ENCODE measurements around the gene NINJ2.

Gene NINJ2

DNA sequence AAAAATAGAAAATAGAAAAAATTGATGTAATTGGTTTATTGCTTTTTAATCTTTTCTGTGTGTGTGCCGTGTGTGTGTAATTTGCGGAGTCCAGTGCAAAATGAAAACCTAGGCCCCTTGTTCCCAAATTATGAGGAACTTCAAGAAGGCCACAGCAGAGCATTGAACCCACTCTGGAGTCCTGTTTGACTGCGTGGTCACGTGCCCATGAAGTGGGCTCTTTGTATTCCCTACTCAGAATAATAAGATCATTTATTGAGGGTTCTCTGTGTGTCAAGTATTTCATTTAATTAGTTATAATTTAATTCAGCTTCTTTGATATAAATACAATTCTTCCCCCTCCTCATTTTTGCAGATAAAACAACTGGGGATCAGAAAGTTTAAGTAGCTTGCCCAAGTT, 12.3 kb upstream of the NINJ2 start:
- H3K4me3 ChIP-seq = no peak overlapping the region
- H3K27ac ChIP-seq = peak overlapping the region in 6 of 21 experiments; percentile 41 to 93 (median 66)

GRCh38 chr12:674272-674781, 11.1 kb upstream of the NINJ2 start:
- Histone ChIP-seq H3K27ac (peak overlapping the region in 14 of 21 experiments; percentile 3 to 93 (median 60)), H3K4me3 (no peak overlapping the region)

- no peak overlapping the region for H3K4me3 ChIP-seq
- H3K27ac ChIP-seq = peak overlapping the region in 15 of 21 experiments; percentile 3 to 93 (median 50)
Measured at GRCh38 chr12:673849-674248, 10.6 kb upstream of the NINJ2 start.

DNA sequence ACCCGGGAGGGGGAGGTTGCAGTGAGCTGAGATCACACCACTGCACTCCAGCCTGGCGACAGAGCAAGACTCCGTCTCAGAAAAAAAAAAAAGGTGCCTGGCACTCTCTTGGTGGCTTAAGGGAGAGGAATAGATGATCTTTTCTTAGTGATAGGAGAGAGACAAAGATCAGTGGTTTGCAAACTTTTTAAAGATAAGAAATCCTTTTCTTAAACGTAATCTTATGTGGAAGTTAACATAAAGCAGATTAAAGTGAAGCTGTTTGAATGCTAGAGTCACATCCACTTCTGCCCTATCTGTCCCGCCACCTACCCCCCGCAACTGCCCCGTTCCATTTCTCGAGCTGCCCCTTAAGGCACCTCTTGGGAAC, 6.3 kb upstream of the NINJ2 start:
- peak overlapping the region in 1 of 21 experiments; percentile 62 for H3K27ac ChIP-seq

GRCh38 chr12:668090-668481, 4.8 kb upstream of the NINJ2 start:
- Histone ChIP-seq H3K4me3 (no peak overlapping the region), H3K27ac (peak overlapping the region in 6 of 21 experiments; percentile 1 to 65 (median 47))

More for the DNA sequence above, 6.3 kb upstream of the NINJ2 start:
- H3K4me3 ChIP-seq = no peak overlapping the region

- Histone ChIP-seq H3K4me3 (no peak overlapping the region), H3K27ac (peak overlapping the region in 11 of 21 experiments; percentile 20 to 78 (median 54))
Measured at GRCh38 chr12:666766-667308, 3.6 kb upstream of the NINJ2 start.

GRCh38 chr12:666066-666465, 2.8 kb upstream of the NINJ2 start:
- peak overlapping the region in 9 of 21 experiments; percentile 41 to 78 (median 65) for H3K27ac ChIP-seq

DNA sequence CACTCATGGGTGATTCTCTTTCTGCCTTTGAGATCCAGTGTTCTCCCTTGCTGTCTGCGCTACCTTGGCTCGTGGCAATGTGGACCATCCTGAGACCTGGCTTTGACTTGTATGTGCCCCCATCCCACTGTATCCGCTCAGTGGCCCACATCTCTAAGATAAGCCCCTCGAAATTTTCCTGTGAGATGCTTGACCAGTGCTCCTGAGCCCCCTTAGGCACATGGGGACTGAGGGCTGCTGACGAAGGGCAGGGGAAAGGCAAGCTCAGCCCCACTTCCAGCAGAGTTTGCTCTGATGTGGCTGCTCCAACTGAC, 1.5 kb upstream of the NINJ2 start:
- Histone ChIP-seq H3K27ac (peak overlapping the region in 2 of 21 experiments; percentile 33 to 84), H3K4me3 (no peak overlapping the region)

More at GRCh38 chr12:666066-666465, 2.8 kb upstream of the NINJ2 start:
- no peak overlapping the region for H3K4me3 ChIP-seq

GRCh38 chr12:664075-664778, 982 bp upstream of the NINJ2 start:
- Histone ChIP-seq H3K27ac (peak overlapping the region in 10 of 21 experiments; percentile 33 to 84 (median 78)), H3K4me3 (no peak overlapping the region)

DNA sequence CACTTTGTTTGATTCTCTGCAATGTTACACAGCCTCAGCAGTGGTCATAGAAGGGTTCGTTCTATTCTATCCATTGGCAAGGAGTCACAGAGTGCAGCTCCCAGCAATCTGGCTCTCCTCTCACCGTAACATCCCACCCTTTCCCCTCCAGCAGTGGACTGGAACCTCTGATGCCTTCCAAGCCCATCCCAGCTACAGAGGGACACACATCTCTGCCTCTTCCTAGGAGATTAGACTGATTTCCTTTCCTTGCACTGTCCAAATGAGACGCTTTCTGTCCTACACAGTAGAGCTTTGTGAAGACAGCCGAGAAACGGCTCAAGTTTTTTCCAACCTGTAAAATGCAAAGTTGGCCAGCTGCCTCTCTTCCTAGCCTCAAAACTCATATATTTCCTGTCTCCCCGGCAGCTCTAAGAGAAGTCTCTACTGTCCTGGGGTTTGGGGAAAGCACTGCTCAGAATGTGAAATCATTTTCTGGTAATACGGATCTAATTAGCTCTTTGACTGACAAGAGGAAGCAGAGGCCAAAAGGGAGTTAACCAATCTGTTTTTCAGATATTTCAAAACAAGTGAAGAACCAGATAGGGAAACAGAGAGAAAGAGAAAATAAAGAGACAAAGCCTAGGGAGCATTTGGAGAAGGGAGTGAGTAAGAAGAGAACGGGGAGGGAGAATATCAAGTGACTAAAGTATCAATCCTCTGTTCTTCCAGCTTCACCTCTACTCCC, 516 bp downstream of the NINJ2 start:
- Histone ChIP-seq H3K27ac (peak overlapping the region in 19 of 21 experiments; percentile 1 to 84 (median 70)), H3K4me3 (peak overlapping the region in 5 of 7 experiments; percentile 2 to 28 (median 13))

GRCh38 chr12:661720-662486, 1.3 kb downstream of the NINJ2 start:
- Histone ChIP-seq H3K4me3 (peak overlapping the region in 1 of 7 experiments; percentile 27), H3K27ac (peak overlapping the region in 17 of 21 experiments; percentile 1 to 84 (median 72))

DNA sequence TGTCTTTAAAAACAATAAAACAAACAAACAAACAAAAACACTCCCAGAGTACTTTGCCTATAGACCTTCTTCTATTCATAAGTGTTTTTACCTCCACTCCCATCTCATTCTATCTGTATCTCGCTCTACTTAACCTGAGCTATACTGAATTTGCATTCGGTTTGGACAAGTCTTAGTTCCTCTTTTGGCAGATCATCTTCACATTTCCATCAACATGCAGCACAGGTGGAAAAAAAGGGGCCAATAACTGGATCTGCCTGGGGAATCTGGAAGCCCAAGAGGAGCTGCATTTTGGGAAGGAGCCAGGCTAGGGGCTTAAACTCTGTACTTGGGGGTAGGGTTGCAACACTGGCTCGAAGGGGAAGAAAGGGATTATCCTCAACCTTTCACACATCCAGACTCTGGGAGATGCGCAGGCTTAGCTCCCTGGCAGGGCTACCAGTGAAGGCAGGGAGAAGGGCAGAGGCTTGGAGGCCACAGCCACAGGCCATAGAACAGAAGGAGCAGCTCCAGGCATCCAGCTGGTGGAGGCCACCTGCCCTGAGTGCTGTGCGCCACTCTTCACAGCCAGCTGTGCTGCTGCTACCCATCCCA, 4.1 kb downstream of the NINJ2 start:
- H3K27ac ChIP-seq = no peak overlapping the region
- H3K4me3 ChIP-seq = no peak overlapping the region

DNA sequence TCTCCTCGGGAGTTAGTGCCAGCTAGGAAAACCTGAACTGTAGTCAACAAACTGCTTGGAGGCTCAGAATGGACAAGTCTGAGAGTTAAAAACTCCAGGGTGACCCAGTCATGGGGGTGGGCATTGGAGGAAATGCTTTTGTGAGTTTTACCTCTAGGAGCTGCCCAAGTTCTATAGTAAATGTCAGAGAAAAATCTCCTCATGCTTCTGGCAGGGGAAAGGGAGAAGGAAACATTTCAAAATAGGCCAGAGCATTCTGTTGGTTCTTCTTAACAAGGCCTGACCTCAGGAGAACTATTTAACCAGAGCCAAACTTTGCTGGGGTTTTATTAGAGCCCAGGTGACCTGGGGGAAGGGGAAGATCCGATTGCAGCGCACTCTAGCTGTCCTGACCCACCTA, 12.3 kb downstream of the NINJ2 start:
- Histone ChIP-seq H3K4me3 (no peak overlapping the region), H3K27ac (peak overlapping the region in 1 of 21 experiments; percentile 33)

DNA sequence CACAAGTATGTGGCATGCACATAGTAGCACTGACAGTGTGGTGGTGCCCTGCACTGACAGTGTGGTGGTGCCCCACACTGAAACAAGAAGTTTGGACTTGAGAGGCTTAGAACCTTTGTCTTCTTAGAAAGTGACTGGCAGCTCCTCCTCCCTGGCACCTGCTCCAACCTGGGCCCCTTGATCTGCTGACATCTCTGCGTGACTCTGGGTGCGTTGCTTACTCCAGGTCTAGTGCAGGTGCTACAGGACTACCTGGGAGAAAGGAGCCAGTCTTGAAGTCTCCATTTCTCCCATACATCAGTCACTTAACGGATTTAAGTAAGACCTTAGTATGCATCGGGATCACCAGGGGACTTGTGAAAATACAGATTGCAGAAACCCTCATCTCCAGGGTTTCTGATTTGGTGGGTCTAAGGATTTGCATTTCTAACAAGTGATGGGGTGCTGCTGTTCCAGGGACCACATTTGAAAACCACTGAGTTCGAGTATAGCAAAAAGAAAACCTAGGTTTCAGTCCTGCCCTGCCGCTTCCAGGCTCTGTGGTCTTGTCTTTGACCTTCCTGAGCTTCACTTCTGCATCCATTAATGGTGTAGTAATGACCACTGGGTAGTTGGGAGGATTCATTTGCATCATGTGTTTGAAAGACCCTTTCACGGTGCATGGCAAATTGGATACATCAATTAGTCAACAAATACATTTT, 15.7 kb downstream of the NINJ2 start:
- no peak overlapping the region for H3K4me3 ChIP-seq
- peak overlapping the region in 13 of 21 experiments; percentile 65 to 100 (median 97) for H3K27ac ChIP-seq

GRCh38 chr12:646442-647384, 16.5 kb downstream of the NINJ2 start:
- Histone ChIP-seq H3K27ac (peak overlapping the region in 20 of 21 experiments; percentile 11 to 100 (median 93)), H3K4me3 (no peak overlapping the region)

DNA sequence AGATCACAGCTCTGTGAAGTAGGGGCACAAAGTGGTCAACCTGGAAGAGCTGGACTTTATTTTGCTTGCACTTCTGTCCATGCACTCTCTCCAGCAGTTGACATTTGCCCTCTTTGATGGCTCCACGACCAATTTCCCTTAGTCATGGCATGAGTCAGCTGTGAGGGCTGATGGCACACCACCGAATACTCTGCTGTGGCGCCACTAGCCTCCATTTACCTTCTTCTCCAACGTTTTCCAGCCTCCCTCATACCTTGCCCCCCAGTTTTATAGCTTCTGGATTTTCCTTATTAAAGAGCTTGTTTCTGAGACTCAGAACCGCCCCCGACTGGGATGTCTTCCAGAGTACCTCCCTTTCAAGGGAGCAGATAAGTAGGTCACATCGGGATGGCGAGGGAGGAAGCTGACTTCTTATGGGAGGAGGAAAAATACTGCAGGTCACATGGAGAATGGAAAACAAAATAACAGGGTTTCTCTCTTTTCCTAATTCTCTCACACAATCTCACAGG, 17.6 kb downstream of the NINJ2 start:
- H3K4me3 ChIP-seq = no peak overlapping the region
- peak overlapping the region in 20 of 21 experiments; percentile 11 to 100 (median 93) for H3K27ac ChIP-seq

- no peak overlapping the region for H3K4me3 ChIP-seq
- H3K27ac ChIP-seq = peak overlapping the region in 18 of 21 experiments; percentile 11 to 100 (median 98)
Measured at GRCh38 chr12:644818-645552, 18.3 kb downstream of the NINJ2 start.

All from skin epidermis (tissue), 12 donors.